Measurements from ENCODE around the gene SRSF6. TPM values are rescaled to one million over a fixed set of nuclear protein-coding genes. Genes with fewer than 3 reads are reported as not detected.
"Not testable (repeated sequence)": the region's sequence is repeated elsewhere in the genome, so short reads cannot be mapped to it uniquely, and the experiment has no call there.

The SRSF6 gene
- total RNA-seq, 1 donor from 2014 or later, result 298 TPM

DNA sequence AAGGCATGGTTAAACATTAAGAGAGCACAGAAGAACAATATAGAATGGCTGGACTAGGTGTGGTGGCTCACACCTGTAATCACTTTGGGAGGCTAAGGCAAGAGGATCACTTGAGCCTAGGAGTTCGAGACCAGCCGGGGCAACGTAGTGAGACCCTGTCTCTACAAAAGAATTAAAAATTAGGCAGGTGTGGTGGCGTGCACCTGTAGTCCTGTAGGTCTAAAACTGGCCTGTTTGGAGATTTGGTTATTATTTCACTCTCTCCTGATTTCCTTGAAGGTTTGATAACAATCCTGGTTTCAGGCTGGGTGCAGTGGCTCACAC, 15.6 kb downstream of the SRSF6 start:
- Mint-ChIP-seq H3K27me3 (ENCODE audit: low read depth) (peaks cover 9% of the 10 kb centered on the region), H3K27ac (no peak overlapping the region), H3K36me3 (peaks cover 9% of the 10 kb centered on the region), H3K4me3 (no peak overlapping the region), H3K4me1 (no peaks in the 10 kb centered on the region), H3K9me3 (peaks cover 2% of the 10 kb centered on the region)
- TF ChIP-seq, protein P1, sequence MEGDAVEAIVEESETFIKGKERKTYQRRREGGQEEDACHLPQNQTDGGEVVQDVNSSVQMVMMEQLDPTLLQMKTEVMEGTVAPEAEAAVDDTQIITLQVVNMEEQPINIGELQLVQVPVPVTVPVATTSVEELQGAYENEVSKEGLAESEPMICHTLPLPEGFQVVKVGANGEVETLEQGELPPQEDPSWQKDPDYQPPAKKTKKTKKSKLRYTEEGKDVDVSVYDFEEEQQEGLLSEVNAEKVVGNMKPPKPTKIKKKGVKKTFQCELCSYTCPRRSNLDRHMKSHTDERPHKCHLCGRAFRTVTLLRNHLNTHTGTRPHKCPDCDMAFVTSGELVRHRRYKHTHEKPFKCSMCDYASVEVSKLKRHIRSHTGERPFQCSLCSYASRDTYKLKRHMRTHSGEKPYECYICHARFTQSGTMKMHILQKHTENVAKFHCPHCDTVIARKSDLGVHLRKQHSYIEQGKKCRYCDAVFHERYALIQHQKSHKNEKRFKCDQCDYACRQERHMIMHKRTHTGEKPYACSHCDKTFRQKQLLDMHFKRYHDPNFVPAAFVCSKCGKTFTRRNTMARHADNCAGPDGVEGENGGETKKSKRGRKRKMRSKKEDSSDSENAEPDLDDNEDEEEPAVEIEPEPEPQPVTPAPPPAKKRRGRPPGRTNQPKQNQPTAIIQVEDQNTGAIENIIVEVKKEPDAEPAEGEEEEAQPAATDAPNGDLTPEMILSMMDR (IDR thresholded peaks at IDR 0.05; ENCODE audit: unreplicated experiment), result no peak
- no peak for DNase-seq (ENCODE audit: low spot score in 2 of 2, unreplicated experiment in 2 of 2)

- H3K27ac Mint-ChIP-seq, result no peak overlapping the region
- peaks cover 9% of the 10 kb centered on the region for H3K27me3 Mint-ChIP-seq (ENCODE audit: low read depth)
- no peaks in the 10 kb centered on the region for H3K36me3 Mint-ChIP-seq
- peaks cover 19% of the 10 kb centered on the region for H3K9me3 Mint-ChIP-seq
- TF ChIP-seq, protein P1 (IDR thresholded peaks at IDR 0.05; ENCODE audit: unreplicated experiment), result no peak
- no peak overlapping the region for H3K4me3 Mint-ChIP-seq
- no peaks in the 10 kb centered on the region for H3K4me1 Mint-ChIP-seq
- DNase-seq (ENCODE audit: low spot score in 2 of 2, unreplicated experiment in 2 of 2), result no peak
Measured at GRCh38 chr20:43477193-43477592, 19.5 kb downstream of the SRSF6 start.

DNA sequence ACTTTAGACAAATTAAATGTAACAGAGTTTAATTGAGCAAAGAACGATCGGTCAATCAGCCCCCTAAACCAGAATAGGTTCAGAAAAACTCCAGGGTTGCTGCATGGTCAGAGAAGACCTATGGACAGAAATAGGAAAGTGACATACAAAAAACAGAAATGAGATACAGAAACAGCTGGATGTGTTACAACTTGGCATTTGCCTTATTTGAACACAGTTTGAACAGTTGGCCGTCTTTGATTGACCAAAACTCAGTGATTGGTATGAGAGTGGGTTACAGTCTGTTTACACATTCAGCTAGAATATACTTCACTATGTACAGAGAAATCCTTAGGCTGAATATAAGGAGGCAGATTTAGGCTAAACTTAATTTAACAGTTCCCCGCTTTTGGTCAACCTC, 19.9 kb downstream of the SRSF6 start:
- H3K4me3 Mint-ChIP-seq, result no peak overlapping the region
- TF ChIP-seq, protein P1 (IDR thresholded peaks at IDR 0.05; ENCODE audit: unreplicated experiment), result no peak

GRCh38 chr20:43490038-43490437, 32.3 kb downstream of the SRSF6 start:
- Mint-ChIP-seq H3K9me3 (peaks cover 17% of the 10 kb centered on the region), H3K27ac (no peak overlapping the region), H3K4me1 (no peaks in the 10 kb centered on the region), H3K36me3 (no peaks in the 10 kb centered on the region), H3K4me3 (no peak overlapping the region), H3K27me3 (ENCODE audit: low read depth) (peaks cover 5% of the 10 kb centered on the region)
- TF ChIP-seq, protein P1 (IDR thresholded peaks at IDR 0.05; ENCODE audit: unreplicated experiment), result no peak
- no peak for DNase-seq (ENCODE audit: low spot score in 2 of 2, unreplicated experiment in 2 of 2)

More for the DNA sequence above, 19.9 kb downstream of the SRSF6 start:
- H3K36me3 Mint-ChIP-seq, result no peaks in the 10 kb centered on the region
- H3K27ac Mint-ChIP-seq, result no peak overlapping the region
- peaks cover 19% of the 10 kb centered on the region for H3K9me3 Mint-ChIP-seq
- peaks cover 9% of the 10 kb centered on the region for H3K27me3 Mint-ChIP-seq (ENCODE audit: low read depth)
- no peaks in the 10 kb centered on the region for H3K4me1 Mint-ChIP-seq
- DNase-seq (ENCODE audit: low spot score in 2 of 2, unreplicated experiment in 2 of 2), result no peak

DNA sequence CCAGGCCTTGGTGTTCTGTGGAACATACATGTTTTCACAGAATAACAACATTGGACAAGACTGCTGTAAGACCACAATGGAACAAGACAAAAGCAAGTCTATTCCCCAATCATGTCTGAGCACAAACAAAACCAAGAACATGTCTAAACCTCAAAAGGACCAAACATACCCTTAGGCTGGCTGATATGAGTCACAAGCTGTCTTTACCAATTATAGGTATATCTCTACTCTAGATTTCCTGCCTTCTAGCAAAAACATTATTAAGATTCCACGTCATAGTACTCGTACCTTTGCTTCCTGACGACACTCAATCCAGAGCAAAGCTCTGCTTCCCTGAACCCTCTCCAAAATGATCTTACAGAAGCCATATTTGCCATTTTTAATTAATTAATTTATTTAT, 34.4 kb downstream of the SRSF6 start:
- DNase-seq (ENCODE audit: low spot score in 2 of 2, unreplicated experiment in 2 of 2), result no peak
- Mint-ChIP-seq H3K27ac (no peak overlapping the region), H3K9me3 (peaks cover 11% of the 10 kb centered on the region), H3K4me3 (no peak overlapping the region), H3K36me3 (no peaks in the 10 kb centered on the region), H3K27me3 (ENCODE audit: low read depth) (peaks cover 6% of the 10 kb centered on the region), H3K4me1 (no peaks in the 10 kb centered on the region)
- TF ChIP-seq, protein P1 (IDR thresholded peaks at IDR 0.05; ENCODE audit: unreplicated experiment), result no peak

- H3K27me3 Mint-ChIP-seq (ENCODE audit: low read depth), result peaks cover 8% of the 10 kb centered on the region
- no peak for DNase-seq (ENCODE audit: low spot score in 2 of 2, unreplicated experiment in 2 of 2)
- no peaks in the 10 kb centered on the region for H3K4me1 Mint-ChIP-seq
- no peaks in the 10 kb centered on the region for H3K9me3 Mint-ChIP-seq
- H3K36me3 Mint-ChIP-seq, result no peaks in the 10 kb centered on the region
- TF ChIP-seq, protein P1 (IDR thresholded peaks at IDR 0.05; ENCODE audit: unreplicated experiment), result no peak
- no peak overlapping the region for H3K4me3 Mint-ChIP-seq
- no peak overlapping the region for H3K27ac Mint-ChIP-seq
Measured at GRCh38 chr20:43495388-43495787, 37.7 kb downstream of the SRSF6 start.

- not testable (repeated sequence) for H3K4me1 Mint-ChIP-seq; H3K36me3 Mint-ChIP-seq; H3K4me3 Mint-ChIP-seq; H3K27ac Mint-ChIP-seq; DNase-seq (ENCODE audit: low spot score in 2 of 2, unreplicated experiment in 2 of 2); H3K9me3 Mint-ChIP-seq
- H3K27me3 Mint-ChIP-seq (ENCODE audit: low read depth), result peaks cover 52% of the 10 kb centered on the region
Measured at GRCh38 chr20:43502021-43502420, 44.3 kb downstream of the SRSF6 start.

Data from mesothelial cell of epicardium (in vitro differentiated cells).